HG03196 (cell line): ENCODE data around the gene MRPL32.

Source experiments
- ATAC-seq: cut with Tn5 transposase; IDR thresholded peaks from one replicate; pipeline ENCODE4 v1.9.1; 2021; ENCODE audit not compliant: unreplicated experiment

MRPL32 gene

DNA sequence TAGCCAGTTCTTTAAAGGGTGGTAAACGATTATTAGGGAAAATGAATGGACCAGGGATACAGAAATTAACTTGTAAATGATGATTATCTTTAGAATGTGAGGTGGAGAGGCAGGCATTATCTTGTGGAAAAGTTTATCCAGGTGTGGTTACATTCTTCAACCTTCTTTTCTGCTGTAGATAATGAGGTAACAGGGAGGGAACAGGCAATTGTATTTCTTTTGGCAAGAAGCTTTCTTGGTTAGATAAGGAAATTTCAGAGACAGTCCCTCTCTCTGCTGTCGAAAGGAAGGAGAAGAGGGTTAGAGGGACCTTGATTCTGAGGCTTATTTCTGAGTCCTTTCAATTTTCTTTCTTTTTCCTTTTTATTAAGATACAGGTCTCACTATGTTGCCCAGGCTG is 32.1 kb downstream of the MRPL32 start:
- ATAC-seq = no peak

DNA sequence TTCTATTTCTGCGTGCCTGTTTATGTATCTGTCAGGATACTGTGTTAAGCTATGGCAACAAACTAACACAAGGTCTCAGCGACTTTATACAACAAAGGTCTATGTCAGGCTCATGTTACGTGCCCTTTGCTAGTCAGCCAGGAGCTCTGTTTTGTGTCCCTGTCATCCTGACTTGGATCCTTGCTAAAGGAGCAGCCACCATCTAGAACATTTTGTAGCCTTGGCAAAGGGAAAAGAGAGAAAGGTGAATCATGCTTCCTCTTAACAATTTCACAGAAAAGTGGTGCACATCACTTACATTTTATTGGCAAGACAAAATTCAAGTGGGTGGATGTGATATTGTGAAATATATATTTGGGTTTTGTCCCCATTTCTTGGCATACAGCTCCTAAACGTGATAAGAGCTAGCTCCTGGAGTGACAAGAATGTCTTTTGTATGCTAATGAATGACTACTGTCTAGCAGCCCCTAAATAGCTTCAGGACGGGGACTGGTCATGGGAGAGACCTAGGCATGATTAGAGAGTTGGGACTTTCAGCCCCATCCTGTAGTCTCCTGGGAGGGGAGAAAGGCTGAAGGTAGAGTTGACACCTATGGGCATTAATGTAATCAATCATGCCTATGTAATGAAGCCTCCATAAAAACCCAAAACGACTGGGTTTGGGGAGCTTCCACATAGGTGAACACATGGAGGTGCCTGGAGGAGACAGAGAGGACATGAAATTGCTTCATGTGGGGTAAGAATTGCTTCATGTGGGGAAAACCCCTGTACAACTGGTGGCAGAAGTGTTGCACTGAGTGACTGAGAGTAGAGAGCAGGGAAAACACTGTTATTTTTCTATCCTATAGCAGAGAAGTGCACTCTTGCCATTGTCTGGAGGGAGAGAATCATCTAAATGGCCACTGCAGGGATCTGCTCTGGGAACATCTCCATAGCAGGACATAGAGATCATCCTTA is 33.0 kb downstream of the MRPL32 start:
- ATAC-seq = no peak

DNA sequence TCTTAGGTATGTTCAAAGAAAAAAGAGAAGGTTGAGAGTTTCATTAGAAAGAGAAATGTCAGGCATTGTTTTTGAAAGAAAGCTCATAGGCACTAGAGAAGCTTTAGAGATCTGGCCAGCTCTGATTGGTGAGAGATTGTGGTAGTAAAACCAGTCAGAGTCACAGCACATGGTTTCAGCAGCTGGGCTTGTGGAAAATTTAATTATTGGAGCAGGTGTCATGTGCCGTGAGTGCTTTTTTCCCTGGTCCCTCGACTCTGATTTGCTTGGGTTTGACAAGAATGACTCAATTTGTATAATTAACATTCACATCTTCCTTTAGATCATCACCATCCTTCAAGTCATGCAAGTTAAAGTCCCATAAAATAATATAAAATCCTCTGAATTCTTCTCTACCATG is 35.2 kb downstream of the MRPL32 start:
- no peak for ATAC-seq

DNA sequence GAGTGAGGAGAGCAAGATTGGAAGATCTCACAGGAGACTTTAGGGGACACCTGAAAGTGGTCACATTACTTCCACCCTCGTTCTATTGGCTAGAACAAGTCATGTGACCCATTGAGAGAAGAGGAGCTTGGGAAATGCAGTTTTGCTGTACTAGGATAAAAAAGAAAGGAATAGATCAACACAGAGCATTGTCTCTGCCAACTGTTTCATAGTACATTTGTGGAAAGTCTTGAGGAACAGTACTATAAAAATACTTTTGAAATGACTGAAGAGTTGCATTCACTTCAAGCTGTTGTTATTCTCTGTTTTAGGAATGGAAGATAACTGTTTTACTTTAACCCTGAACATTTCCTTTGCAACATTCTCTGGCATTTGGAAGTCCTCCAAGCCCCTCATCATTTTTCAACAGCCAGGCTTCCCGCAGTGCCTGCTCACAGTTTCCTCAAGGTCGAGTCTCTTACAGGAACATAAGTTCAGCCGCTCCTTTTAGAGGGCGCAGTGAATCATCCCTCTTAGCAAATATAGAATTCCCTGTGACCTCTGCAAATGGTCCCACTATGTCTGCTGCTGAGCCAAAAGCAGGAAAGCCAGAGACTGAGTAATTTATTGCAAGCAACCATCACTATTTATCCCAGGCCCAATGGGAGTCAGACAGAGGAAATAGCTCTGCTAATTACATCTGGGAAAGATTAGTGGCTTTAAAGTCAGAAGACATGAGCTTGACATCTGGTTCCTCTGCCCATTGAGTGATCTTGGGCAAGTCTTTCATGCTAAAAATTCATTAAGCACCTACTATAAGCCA is 40.7 kb downstream of the MRPL32 start:
- ATAC-seq = no peak

DNA sequence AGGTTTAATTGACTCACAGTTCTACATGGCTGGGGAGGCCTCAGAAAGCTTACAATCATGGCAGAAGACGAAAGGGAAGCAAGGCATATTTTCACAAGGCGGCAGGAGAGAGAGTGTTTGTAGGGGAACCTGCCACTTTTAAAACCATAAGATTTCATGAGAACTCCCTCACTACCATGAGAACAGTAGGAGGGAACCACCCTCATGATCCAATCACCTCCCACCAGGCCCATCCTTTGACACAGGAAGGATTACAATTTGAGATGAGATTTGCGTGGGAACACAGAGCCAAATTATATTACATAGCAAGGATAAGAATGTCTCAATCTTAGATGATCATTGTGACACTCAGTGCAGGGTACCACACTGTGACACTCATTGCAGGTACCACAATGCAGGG is 44.2 kb downstream of the MRPL32 start:
- no peak for ATAC-seq

DNA sequence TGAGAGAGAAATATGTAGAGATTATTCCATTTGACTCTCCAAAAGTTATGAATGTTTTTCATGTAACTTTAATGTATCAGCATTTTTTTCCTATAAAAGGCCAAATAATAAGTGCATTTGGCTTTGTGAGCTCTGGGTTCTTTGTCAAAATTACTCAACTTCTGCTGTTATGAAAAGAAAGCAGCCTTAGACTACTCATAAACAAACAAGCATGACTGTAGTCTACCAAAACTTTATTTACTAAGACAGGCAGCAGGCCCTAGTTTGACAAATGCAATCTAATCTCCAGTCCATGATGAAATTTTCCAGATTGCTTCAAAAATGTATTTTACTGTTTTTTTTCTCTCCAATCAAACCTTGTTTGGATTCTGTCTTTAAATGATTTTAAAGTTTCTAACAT is 46.3 kb downstream of the MRPL32 start:
- ATAC-seq = no peak

DNA sequence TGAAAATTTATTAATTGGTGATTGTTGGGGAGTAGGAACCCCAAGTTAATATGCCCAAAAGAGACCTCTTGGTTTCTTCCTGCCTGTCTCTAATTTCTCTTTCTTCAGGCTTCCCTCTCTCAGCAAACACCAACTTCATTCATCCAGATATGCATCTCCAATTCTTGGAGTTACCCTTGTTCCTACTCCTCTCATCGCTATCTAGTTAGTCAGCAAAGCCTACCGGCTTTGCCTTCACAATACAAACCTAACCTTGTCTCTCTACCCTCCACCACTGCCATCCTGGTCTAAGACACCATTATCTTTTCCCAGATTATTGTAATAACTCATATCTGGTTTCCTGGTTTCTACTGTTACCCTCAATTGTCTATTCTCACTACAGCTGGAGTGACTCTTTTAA is 47.9 kb downstream of the MRPL32 start:
- ATAC-seq = no peak

DNA sequence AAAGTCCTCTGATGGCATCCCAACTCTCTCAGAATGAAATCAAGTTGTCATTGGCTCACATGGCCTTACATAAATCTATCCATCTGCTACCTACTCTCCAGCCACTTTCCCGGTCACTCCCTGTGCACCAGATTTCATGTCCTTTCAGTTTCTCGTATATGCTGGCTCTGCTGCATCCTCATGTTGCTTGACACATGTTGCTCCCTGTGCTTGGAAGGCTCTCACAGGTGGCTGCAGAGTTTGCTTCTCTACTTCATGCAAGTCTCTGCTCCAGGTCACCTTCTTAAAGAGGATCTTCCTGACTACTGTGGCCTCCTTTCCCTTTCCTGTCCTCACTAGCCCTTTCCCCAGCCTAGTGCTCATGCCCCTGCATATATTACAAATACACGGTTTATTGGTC is 48.3 kb downstream of the MRPL32 start:
- ATAC-seq = no peak

DNA sequence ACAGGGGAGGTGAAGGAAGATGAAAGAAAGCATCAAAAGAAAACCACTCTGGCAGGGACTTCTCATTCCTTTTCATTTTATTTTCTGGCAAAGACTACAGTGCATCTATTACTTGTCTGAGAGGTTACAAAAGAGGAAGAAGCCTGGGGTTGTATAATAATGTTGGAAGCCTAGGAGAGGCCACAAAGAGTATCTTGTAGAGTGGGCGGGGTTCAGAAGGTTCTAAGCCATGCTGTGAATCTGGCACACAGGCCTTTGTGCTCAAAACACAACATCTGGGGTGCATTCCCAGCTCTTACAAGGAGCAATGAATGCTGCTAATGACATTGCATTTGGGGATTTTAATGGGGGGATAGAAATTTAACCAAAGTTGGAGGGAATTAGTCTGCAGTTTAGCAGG is 49.4 kb downstream of the MRPL32 start:
- no peak for ATAC-seq

DNA sequence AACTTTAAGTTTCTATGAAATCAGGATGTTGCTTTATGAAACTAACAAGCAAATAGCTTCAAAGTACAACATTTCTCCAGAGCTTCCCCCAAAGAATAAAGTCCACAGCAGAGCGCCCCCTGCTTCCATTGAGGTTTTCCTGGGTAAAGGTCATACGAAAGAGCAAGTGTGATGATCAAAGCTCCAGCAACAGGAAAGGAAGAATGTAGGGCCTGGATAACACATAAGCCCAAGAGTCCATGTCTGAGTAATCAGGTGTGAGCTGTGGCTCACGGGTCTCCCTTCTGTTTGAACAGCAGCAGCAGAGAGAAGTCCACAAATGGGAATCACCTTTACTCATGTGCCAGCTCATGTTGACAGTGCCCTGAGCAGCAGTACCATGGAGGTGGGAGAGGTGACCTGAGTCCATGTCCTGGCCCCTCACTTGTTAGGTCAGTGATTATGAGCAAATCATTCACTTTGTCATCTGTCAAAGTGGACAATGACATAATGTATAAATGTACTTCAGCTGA is 50.5 kb downstream of the MRPL32 start:
- no peak for ATAC-seq

DNA sequence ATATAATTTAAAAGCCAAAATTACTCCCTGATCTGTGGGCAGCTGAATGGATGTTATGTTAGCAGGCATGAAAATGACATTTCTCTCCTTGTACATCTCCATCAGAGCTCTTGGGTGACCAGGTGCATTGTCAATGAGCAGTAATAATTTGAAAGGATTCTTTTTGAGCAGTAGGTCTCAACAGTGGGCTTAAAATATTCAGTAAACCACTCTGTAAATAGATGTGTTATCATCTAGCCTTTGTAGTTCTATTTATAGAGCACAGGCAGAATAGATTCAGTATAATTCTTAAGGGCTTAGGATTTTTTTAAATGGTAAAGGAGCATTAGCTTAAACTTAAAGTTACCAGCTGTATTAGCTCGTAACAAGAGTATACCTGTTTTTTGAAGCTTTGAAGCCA is 52.0 kb downstream of the MRPL32 start:
- ATAC-seq = no peak

DNA sequence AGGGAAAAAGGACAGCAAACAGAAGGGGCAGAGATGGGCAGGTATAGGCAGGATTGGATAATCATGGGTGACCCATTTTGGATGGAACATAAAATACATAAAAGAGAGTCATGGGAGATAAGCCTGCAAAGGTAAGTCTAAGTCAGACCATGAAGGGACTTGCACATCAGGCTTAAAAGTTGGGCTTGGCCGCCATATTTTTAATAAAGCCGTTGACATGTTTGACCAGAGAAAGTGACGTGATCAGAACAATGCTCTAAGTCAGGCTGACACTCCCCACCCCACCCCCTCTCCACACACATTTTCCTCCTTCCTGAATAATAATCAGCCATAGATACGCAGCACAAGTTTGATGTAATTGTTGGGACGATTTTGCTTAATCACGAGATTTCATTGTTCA is 54.0 kb downstream of the MRPL32 start:
- no peak for ATAC-seq

DNA sequence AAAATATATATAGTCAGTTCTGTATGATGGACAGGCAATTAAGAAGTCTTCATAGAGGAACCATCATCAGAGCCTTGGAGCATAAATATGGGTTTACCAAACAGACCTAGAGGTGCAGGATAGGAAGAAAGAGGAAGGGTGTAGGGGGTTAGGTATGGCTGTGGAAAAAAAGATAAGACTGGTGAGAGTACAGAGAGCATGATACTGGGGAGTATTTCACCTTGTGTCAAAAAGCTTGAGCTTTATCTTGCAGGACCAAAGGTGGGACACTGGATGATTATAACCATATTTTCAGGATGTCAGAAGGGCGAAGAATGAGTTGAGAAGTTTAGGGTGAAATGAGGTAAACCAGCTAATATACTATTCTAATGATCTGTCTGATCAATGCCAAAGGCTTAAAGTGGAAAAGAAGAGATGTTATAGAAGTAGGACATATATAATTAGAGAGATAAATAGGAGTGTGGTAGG is 54.6 kb downstream of the MRPL32 start:
- ATAC-seq = no peak
